ENCODE data around the gene EXOC3L1.

GRCh38 chr16:67137605-67138004 lies 52.3 kb downstream of the EXOC3L1 start:
- TF ChIP-seq CTCF (IDR thresholded peaks at IDR 0.05; ENCODE audit: low read depth, low read length) = no peak
- no peak for TF ChIP-seq MAX (IDR thresholded peaks at IDR 0.05; ENCODE audit: low read depth, low read length)
- TF ChIP-seq POLR2A (IDR thresholded peaks at IDR 0.05; ENCODE audit: extremely low read depth, insufficient read length) = no peak

Data from NB4 (cell line).